Measurements from ENCODE around the gene SIPA1L2. TPM values are rescaled to one million over a fixed set of nuclear protein-coding genes. Genes with fewer than 3 reads are reported as not detected.
A peak's percentile ranks its signal among the peaks of the same experiment; 100 is the strongest.

Gene SIPA1L2
- polyA plus RNA-seq, 6 donors from 2014 or later: not detected

DNA sequence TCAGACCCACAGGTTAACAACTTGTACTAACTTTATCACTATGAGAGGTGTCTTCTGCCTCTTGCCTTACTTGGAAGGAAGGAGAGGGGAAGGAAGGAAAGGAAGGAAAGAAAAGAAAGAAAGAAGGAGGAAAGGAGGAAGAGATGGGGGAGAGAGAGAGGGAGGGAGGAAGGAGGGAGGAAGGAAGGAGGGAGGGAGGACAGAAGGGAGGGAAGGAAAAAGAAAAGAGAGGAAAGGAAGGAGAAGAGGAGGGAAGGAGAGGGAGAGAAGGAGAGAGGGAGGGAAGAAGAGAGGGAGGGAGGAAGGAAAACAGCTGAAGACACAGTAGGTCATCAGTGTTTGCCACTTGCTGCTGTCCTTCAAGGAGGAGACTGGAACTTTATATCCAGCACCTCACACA lies 5.3 kb upstream of the SIPA1L2 start:
- no peak overlapping the region for H3K27ac Mint-ChIP-seq
- no peak overlapping the region for H3K4me3 Mint-ChIP-seq
- no peak for ATAC-seq (ENCODE audit: low read depth in 2 of 2)
- no peaks in the 10 kb centered on the region for H3K36me3 Mint-ChIP-seq
- no peak for DNase-seq
- H3K9me3 Mint-ChIP-seq: no peaks in the 10 kb centered on the region
- H3K27me3 Mint-ChIP-seq: peaks cover 0 to 13% (median 8%) of the 10 kb centered on the region in 3 donors
- H3K4me1 Mint-ChIP-seq: peaks cover 8 to 9% (median 8%) of the 10 kb centered on the region in 3 donors

- H3K27ac Mint-ChIP-seq: no peak overlapping the region
- H3K36me3 Mint-ChIP-seq: no peaks in the 10 kb centered on the region
- no peaks in the 10 kb centered on the region for H3K9me3 Mint-ChIP-seq
- H3K4me1 Mint-ChIP-seq: peaks cover 12 to 13% (median 12%) of the 10 kb centered on the region in 3 donors
- ATAC-seq (ENCODE audit: low read depth in 2 of 2): no peak
- no peak for DNase-seq
- no peak overlapping the region for H3K4me3 Mint-ChIP-seq
- H3K27me3 Mint-ChIP-seq: peaks cover 4 to 16% (median 13%) of the 10 kb centered on the region in 3 donors
These were observed 4.2 kb upstream of the SIPA1L2 start for GRCh38 chr1:232634096-232634495.

DNA sequence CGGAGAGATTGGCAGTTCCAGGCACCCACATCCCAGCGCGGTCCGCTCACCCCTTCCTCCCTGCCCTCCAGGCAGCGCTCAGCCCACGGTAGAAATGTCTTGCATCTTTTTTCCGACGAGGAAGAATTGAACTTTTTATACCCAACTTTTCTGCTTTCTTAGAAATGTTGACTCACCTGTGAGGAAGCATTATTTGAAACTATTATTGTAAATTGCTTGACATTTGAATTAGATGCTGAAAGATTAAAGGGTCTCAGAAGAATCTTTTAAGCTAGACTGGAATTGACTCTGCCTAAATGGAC lies 912 bp upstream of the SIPA1L2 start:
- ATAC-seq (ENCODE audit: low read depth in 2 of 2): no peak
- H3K27ac Mint-ChIP-seq: peak overlapping the region in 1 of 6 donors; percentile 29
- peaks cover 14 to 15% (median 15%) of the 10 kb centered on the region in 3 donors for H3K4me1 Mint-ChIP-seq
- no peaks in the 10 kb centered on the region for H3K9me3 Mint-ChIP-seq
- no peak for DNase-seq
- H3K27me3 Mint-ChIP-seq: peaks cover 19 to 42% (median 32%) of the 10 kb centered on the region in 3 donors
- no peaks in the 10 kb centered on the region for H3K36me3 Mint-ChIP-seq
- H3K4me3 Mint-ChIP-seq: peak overlapping the region; percentile 86 to 94 (median 90)

- H3K4me3 Mint-ChIP-seq: peak overlapping the region; percentile 86 to 93 (median 90)
- H3K27me3 Mint-ChIP-seq: peaks cover 30 to 56% (median 32%) of the 10 kb centered on the region in 3 donors
- H3K4me1 Mint-ChIP-seq: peaks cover 14 to 15% (median 15%) of the 10 kb centered on the region in 3 donors
- DNase-seq (no peak), ATAC-seq (ENCODE audit: low read depth in 2 of 2) (peak; percentile 24 to 29)
- H3K36me3 Mint-ChIP-seq: no peaks in the 10 kb centered on the region
- H3K27ac Mint-ChIP-seq: peak overlapping the region in 3 of 6 donors; percentile 27 to 91 (median 82)
- H3K9me3 Mint-ChIP-seq: no peaks in the 10 kb centered on the region
These were observed 485 bp downstream of the SIPA1L2 start for GRCh38 chr1:232629250-232630046.

- H3K27ac Mint-ChIP-seq: peak overlapping the region in 3 of 6 donors; percentile 27 to 91 (median 82)
These were observed 1.3 kb downstream of the SIPA1L2 start for GRCh38 chr1:232628335-232629249.

DNA sequence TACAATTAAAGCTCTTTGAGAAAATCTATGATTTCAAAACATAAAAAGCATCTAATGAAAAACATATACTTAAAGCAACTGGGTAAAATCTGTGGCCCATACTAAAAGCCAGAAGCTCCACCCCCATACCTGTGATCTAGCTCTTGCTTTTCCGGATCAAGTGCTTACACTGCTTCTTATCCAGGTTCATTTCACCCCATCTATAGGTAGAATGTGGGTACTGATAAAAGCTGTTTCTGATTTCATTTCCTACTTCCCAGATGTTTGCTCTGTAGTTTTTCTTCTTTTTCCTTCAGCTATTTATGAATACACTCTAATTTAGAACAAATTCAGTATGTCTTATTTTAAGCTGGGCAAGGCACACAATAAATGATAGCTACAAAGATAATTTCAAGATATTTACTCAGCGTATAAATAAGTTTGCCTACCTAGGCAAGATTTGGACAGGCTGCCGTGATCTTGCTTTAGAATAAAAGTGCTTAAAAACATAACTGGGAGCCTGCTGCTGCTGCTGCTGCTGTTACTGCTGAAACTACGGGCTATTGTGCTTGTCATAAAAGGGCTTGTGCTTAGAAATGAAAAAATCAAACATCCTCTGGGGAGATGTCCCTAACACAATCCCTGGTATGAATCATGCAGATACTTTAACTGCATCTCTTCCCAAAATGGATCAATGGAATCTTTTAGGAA lies 2.1 kb downstream of the SIPA1L2 start:
- H3K9me3 Mint-ChIP-seq: no peaks in the 10 kb centered on the region
- peaks cover 12 to 15% (median 14%) of the 10 kb centered on the region in 3 donors for H3K4me1 Mint-ChIP-seq
- peak overlapping the region in 4 of 8 donors; percentile 17 to 93 (median 50) for H3K4me3 Mint-ChIP-seq
- ATAC-seq (ENCODE audit: low read depth in 2 of 2) (peak; percentile 17 to 31), DNase-seq (no peak)
- H3K27ac Mint-ChIP-seq: no peak overlapping the region
- H3K36me3 Mint-ChIP-seq: no peaks in the 10 kb centered on the region
- H3K27me3 Mint-ChIP-seq: peaks cover 34 to 59% (median 36%) of the 10 kb centered on the region in 3 donors

More at GRCh38 chr1:232628335-232629249, 1.3 kb downstream of the SIPA1L2 start:
- H3K4me1 Mint-ChIP-seq: peaks cover 12 to 15% (median 14%) of the 10 kb centered on the region in 3 donors
- H3K27me3 Mint-ChIP-seq: peaks cover 34 to 59% (median 36%) of the 10 kb centered on the region in 3 donors
- DNase-seq (no peak), ATAC-seq (ENCODE audit: low read depth in 2 of 2) (no peak)
- H3K36me3 Mint-ChIP-seq: no peaks in the 10 kb centered on the region
- peak overlapping the region; percentile 86 to 93 (median 90) for H3K4me3 Mint-ChIP-seq
- H3K9me3 Mint-ChIP-seq: no peaks in the 10 kb centered on the region

DNA sequence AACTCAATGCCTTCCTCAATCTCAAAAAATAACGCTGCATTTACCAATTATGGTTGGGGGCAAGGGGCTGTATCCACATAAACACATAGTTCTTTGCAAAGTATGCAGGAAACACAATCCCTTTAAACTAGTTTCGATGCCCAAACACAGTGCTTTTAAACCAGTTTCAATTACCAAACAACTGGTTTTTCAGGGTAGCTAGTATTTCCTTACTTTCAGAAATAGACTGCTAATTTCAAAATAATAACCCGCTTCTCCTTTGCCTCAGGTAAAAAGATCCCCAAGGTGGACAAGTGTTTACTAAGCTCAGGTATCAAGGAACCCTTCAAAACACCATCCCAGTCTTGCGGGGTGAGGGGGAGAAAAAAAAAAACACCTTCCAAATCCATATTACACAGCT lies 2.8 kb downstream of the SIPA1L2 start:
- H3K27ac Mint-ChIP-seq: no peak overlapping the region
- peaks cover 34 to 53% (median 36%) of the 10 kb centered on the region in 3 donors for H3K27me3 Mint-ChIP-seq
- no peak for ATAC-seq (ENCODE audit: low read depth in 2 of 2)
- no peaks in the 10 kb centered on the region for H3K36me3 Mint-ChIP-seq
- H3K9me3 Mint-ChIP-seq: no peaks in the 10 kb centered on the region
- DNase-seq: no peak
- peaks cover 12 to 15% (median 14%) of the 10 kb centered on the region in 3 donors for H3K4me1 Mint-ChIP-seq
- peak overlapping the region in 1 of 8 donors; percentile 93 for H3K4me3 Mint-ChIP-seq

DNA sequence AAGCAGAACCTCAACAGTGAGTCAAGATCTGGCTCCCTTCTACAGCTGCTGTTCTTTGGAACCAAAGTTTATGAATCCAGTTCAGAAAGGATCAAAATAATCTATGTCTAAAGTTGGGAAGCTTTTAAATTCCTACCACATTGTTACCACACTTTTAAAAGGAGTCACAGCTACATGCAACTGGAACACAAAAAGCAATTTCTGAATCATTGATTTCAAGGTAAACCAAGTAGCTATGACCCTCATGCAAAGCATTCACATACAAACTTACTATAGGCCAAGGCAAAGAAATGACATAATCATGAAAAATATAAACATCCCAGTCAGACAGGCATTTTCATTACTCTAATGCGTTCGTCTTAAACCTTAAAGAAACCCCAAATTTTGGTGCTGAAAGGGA lies 3.5 kb downstream of the SIPA1L2 start:
- no peak for DNase-seq
- no peaks in the 10 kb centered on the region for H3K9me3 Mint-ChIP-seq
- no peak overlapping the region for H3K4me3 Mint-ChIP-seq
- H3K27ac Mint-ChIP-seq: no peak overlapping the region
- H3K4me1 Mint-ChIP-seq: peaks cover 12 to 15% (median 14%) of the 10 kb centered on the region in 3 donors
- no peak for ATAC-seq (ENCODE audit: low read depth in 2 of 2)
- H3K36me3 Mint-ChIP-seq: no peaks in the 10 kb centered on the region
- H3K27me3 Mint-ChIP-seq: peaks cover 34 to 51% (median 36%) of the 10 kb centered on the region in 3 donors

DNA sequence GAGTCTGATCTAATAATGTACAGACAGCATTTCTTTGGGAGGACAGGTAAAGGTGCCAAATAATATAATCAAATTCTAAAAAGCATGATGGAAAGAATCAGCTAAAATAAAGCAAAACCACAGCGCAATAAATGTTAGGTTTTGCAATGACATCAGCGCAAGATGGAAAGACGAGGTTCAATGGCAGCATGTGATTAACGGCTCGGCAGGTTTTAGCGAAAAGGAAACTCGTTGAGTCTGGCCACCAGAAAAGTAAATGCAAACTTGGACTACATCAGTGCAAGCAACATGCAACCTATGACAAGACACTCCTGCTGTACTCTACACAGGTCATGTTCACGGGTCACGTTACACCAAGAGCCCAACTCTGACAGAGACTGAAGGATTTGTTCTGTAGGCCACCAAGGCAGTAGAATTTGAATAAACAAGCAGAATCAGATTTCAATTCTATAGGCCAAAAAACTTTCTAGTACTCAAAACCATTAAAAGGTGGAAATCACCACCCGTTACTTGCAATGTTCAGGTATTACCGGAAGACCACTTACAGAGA lies 4.5 kb downstream of the SIPA1L2 start:
- DNase-seq (no peak), ATAC-seq (ENCODE audit: low read depth in 2 of 2) (no peak)
- no peak overlapping the region for H3K4me3 Mint-ChIP-seq
- no peaks in the 10 kb centered on the region for H3K36me3 Mint-ChIP-seq
- peaks cover 5 to 8% (median 6%) of the 10 kb centered on the region in 3 donors for H3K4me1 Mint-ChIP-seq
- no peak overlapping the region for H3K27ac Mint-ChIP-seq
- H3K9me3 Mint-ChIP-seq: no peaks in the 10 kb centered on the region
- peaks cover 35 to 56% (median 36%) of the 10 kb centered on the region in 3 donors for H3K27me3 Mint-ChIP-seq

- no peaks in the 10 kb centered on the region for H3K36me3 Mint-ChIP-seq
- H3K4me3 Mint-ChIP-seq: no peak overlapping the region
- H3K27ac Mint-ChIP-seq: peak overlapping the region in 1 of 6 donors; percentile 10
- DNase-seq (no peak), ATAC-seq (ENCODE audit: low read depth in 2 of 2) (no peak)
- peaks cover 38 to 56% (median 43%) of the 10 kb centered on the region in 3 donors for H3K27me3 Mint-ChIP-seq
- peaks cover 5 to 9% (median 7%) of the 10 kb centered on the region in 3 donors for H3K4me1 Mint-ChIP-seq
- no peaks in the 10 kb centered on the region for H3K9me3 Mint-ChIP-seq
These were observed 5.2 kb downstream of the SIPA1L2 start for GRCh38 chr1:232624546-232625281.

DNA sequence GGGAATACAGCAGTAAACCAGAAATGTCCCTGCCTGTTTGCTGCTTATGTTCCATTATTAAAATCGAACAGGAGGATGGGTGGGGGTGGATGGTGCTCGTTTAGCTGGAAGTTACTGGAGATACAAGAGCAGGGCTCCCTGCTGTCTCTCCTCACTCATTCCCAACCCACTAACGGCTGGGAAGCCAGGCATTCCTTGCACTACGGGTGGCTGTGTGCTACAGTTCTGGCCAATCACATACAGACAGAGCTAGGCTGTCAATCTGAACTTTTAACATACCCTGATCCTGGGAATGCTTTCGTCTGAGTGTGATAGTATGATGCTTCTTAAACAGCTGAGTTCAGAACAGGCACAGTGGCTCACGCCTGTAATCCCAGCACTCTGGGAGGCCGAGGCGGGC lies 7.0 kb downstream of the SIPA1L2 start:
- Mint-ChIP-seq H3K4me1 (peaks cover 0 to 4% (median 0%) of the 10 kb centered on the region in 3 donors), H3K9me3 (no peaks in the 10 kb centered on the region), H3K36me3 (no peaks in the 10 kb centered on the region), H3K27ac (no peak overlapping the region), H3K27me3 (peaks cover 24 to 41% (median 28%) of the 10 kb centered on the region in 3 donors), H3K4me3 (no peak overlapping the region)
- ATAC-seq (ENCODE audit: low read depth in 2 of 2) (no peak), DNase-seq (no peak)

DNA sequence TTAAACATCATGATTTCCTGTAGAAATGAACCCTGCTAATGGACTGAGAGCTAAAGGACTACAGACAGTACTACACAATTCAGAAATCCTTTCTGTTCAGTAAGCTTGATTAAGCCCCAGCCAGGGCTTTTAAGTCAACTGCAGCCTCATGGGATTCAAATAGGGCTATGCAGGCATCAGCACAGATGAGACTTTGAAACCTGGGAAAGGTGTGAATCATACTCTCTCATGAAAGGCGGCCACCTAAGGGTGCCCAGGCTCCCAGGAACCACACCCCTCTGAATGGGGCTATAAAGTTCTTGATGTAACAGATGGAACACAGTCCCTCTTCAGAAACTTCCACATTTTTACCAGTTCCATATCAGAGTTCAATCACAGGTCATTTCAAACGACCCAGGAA lies 7.6 kb downstream of the SIPA1L2 start:
- Mint-ChIP-seq H3K27ac (no peak overlapping the region), H3K36me3 (no peaks in the 10 kb centered on the region), H3K4me3 (no peak overlapping the region), H3K4me1 (peaks cover 0 to 4% (median 0%) of the 10 kb centered on the region in 3 donors), H3K9me3 (no peaks in the 10 kb centered on the region), H3K27me3 (peaks cover 18 to 40% (median 24%) of the 10 kb centered on the region in 3 donors)
- DNase-seq (no peak), ATAC-seq (ENCODE audit: low read depth in 2 of 2) (no peak)

All from naive B cell (primary cell).